Muscle of back (tissue), 11 donors: ENCODE data around the gene CCDC144A. TPM values are rescaled to one million over a fixed set of nuclear protein-coding genes. Genes with fewer than 3 reads are reported as not detected.
A peak's percentile ranks its signal among the peaks of the same experiment; 100 is the strongest.
"Not testable (repeated sequence)": the region's sequence is repeated elsewhere in the genome, so short reads cannot be mapped to it uniquely, and the experiment has no call there.

Source experiments
- DNase-seq, 3 donors: peaks; one replicate each; pipeline versions ENCODE4 v3.0.0 to v3.0.0-alpha.2; 2013
- polyA plus RNA-seq, 10 donors: library from polyadenylated mRNA; unstranded; fragments of 120-200 nt; gene quantifications; one replicate each; pipeline ENCODE4 v1.2.1, GENCODE V29; 2013; ENCODE audit not compliant: insufficient read length in 10 of 10

CCDC144A gene
- polyA plus RNA-seq, 10 donors: 0.54 to 5.6 (median 2.6) TPM

GRCh38 chr17:16817940-16818339 is 127.9 kb downstream of the CCDC144A start:
- not testable (repeated sequence) for DNase-seq

GRCh38 chr17:16818340-16818739 is 128.3 kb downstream of the CCDC144A start:
- no peak for DNase-seq

DNA sequence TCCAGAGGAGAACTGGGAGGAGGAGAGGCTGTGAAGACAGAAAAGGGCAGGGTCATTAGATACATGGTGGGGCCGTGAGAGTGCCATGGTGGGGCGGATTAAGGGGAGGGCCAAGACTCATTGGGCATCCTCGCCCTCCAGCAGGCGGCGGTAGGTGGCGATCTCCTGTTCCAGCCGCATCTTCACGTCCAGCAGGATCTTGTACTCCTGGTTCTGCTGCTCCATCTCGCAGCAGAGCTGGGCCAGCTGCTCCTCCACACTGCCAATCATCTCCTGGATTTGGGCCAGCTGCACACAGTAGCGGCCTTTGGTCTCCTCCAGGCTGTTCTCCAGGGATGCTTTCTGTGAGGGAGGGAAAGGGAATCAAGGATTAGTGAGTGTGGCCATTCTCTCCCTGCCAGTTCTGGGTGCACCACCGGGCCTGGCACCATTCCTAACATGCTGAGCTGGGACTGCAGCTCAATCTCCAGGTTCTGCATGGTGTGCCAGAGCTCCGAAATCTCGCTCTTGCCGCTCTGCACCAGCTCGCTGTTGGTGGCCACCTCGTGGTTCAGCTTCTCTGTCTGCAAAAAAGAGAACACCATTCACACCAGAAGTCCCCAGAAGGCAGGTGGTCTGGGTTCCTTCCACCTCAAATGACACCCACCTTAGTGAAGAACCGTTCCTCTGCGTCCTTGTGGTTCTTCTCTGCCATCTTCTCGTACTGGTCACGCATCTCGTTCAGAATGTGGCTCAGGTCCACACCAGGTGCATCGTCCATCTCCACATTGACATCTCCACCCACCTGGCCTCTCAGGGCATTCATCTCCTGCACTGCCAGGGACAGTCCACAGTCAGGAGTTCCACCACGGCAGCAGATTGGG is 129.0 kb downstream of the CCDC144A start:
- no peak for DNase-seq

GRCh38 chr17:16820161-16820877 is 130.3 kb downstream of the CCDC144A start:
- DNase-seq: peak; percentile 45 to 64 (median 58)

DNA sequence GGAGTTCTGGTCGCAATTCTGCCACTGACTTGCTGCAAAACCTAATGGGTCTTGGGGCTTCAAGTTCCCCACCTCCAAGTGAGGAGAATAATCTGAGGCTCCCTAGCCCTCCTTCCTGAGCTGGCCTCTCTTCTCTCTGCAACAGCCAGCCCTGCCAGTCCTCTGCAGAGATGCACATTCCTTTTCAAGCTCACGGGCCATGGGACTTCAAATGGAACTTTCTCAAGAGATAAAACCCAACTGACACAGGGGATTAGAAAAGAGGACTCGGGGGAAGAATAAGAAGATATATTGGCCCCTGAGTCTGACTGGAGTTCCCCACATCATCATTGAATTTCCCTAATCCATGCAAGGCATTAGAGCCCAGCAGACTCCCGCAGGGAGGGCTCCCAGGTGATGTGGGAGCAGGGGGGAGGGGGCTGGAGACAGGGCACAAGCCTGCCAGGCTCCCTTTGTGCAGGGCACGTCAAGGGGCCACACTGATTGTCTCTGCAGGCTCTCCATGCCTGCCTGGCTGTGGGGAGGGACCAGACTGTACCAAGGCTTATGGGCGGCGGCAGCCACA is 131.0 kb downstream of the CCDC144A start:
- DNase-seq: no peak

- not testable (repeated sequence) for DNase-seq
Observed at GRCh38 chr17:16822133-16822532, 132.1 kb downstream of the CCDC144A start.

DNA sequence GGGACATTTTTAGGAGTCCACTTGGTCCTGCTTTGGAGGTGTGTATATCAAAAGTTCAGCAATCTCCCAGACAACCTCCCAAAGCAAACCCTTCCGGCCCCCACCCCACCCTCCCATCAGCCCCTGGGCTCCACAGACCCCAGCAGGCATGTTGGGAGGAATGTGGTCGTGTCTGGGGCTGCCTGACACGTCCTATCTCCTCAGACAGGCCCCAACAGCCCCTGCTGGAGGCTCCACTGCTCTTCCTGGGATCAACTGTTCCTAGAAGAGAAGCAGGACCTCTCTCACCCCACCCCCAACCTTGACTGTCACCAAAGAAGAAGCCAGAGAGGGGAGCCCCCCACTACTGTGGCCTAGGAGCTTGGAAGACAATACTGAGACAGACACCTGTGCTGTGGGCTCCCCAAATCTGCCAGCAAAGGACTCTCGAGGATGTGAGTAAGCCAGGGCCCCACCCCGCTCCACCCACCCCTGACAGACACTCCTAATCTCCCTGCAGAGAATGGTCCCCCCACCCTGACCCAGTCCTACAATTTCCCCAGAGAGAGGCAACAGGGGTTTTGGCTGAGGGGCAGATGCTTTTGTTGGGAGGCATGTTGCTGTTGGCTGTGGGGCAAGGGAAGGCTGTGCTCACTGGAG is 133.8 kb downstream of the CCDC144A start:
- not testable (repeated sequence) for DNase-seq

Other genes starting within 250 kb of the CCDC144A start
- 1 to 10 TPM; 5.8 to 9.3 (median 6.7) TPM for gene LRRC75A, start 198.0 kb upstream of the CCDC144A start, polyA plus RNA-seq
- gene ZNF287, start 121.0 kb upstream of the CCDC144A start, polyA plus RNA-seq: 1 to 10 TPM; 4.4 to 6.6 (median 5.7) TPM
- gene ZNF624, start 36.4 kb upstream of the CCDC144A start, polyA plus RNA-seq: 1 to 10 TPM; 5.8 to 9.4 (median 7.3) TPM